Measurements from ENCODE around the gene AKTIP.
"Not testable (repeated sequence)": the region's sequence is repeated elsewhere in the genome, so short reads cannot be mapped to it uniquely, and the experiment has no call there.

Gene AKTIP

GRCh38 chr16:53542283-53542682, 39.3 kb upstream of the AKTIP start:
- Histone ChIP-seq H4K8ac (ENCODE audit: low read length) (no peak overlapping the region), H3K4me3 (ENCODE audit: insufficient read depth in 1 of 2, low read depth in 1 of 2, low read length in 2 of 2) (no peak overlapping the region), H3K27me3 (ENCODE audit: control insufficient read depth in 1 of 2, insufficient read depth in 1 of 2, low read length in 2 of 2) (peaks cover 0 to 15% of the 10 kb centered on the region in 2 experiments), H3K18ac (ENCODE audit: low read depth in 1 of 2, low read length in 2 of 2) (no peak overlapping the region), H3K4me1 (ENCODE audit: control insufficient read depth, insufficient read depth, low read depth, low read length) (peaks cover 2% of the 10 kb centered on the region), H2AFZ (ENCODE audit: low read depth, low read length) (no peak overlapping the region), H3K9me3 (ENCODE audit: control insufficient read depth, low read length) (no peaks in the 10 kb centered on the region), H3K9ac (ENCODE audit: low read length) (no peak overlapping the region), H3K36me3 (ENCODE audit: control insufficient read depth in 1 of 2, insufficient read depth in 2 of 2, low read depth in 1 of 2, low read length in 2 of 2) (no peaks in the 10 kb centered on the region), H3K27ac (ENCODE audit: low read length, poor library complexity, severe bottlenecking) (no peak overlapping the region), H2BK15ac (ENCODE audit: low read depth, poor library complexity, severe bottlenecking) (no peak overlapping the region), H3K23ac (ENCODE audit: low read length in 2 of 2) (no peak overlapping the region), H2AK5ac (ENCODE audit: low read length, severe bottlenecking) (no peak overlapping the region), H3K4me2 (ENCODE audit: low read length, poor library complexity, severe bottlenecking) (no peak overlapping the region), H2BK12ac (ENCODE audit: low read length in 2 of 2) (no peak overlapping the region), H2BK120ac (ENCODE audit: low read depth, low read length) (no peak overlapping the region), H3K4ac (ENCODE audit: low read depth in 1 of 2, low read length in 2 of 2) (no peak overlapping the region), H4K91ac (ENCODE audit: low read length) (no peak overlapping the region), H3K14ac (ENCODE audit: low read length in 2 of 2) (no peak overlapping the region), H2BK5ac (ENCODE audit: low read depth, low read length, poor library complexity, severe bottlenecking) (no peak overlapping the region), H3K79me1 (replicated peaks; ENCODE audit: low read length, poor library complexity, severe bottlenecking) (no peaks in the 10 kb centered on the region)
- no peak for DNase-seq
- WGBS, result 71% methylated on average over 21 of the region's 21 CpGs

GRCh38 chr16:53541326-53541725, 38.3 kb upstream of the AKTIP start:
- no peak for DNase-seq
- no peak overlapping the region for H3K14ac ChIP-seq (ENCODE audit: low read length in 2 of 2)
- H2AK5ac ChIP-seq (ENCODE audit: low read length, severe bottlenecking), result no peak overlapping the region
- H3K79me1 ChIP-seq (replicated peaks; ENCODE audit: low read length, poor library complexity, severe bottlenecking), result no peaks in the 10 kb centered on the region
- no peak overlapping the region for H3K4ac ChIP-seq (ENCODE audit: low read depth in 1 of 2, low read length in 2 of 2)
- no peaks in the 10 kb centered on the region for H3K36me3 ChIP-seq (ENCODE audit: control insufficient read depth in 1 of 2, insufficient read depth in 2 of 2, low read depth in 1 of 2, low read length in 2 of 2)
- no peak overlapping the region for H3K4me3 ChIP-seq (ENCODE audit: insufficient read depth in 1 of 2, low read depth in 1 of 2, low read length in 2 of 2)
- H2BK15ac ChIP-seq (ENCODE audit: low read depth, poor library complexity, severe bottlenecking), result no peak overlapping the region
- H2AFZ ChIP-seq (ENCODE audit: low read depth, low read length), result no peak overlapping the region
- H2BK120ac ChIP-seq (ENCODE audit: low read depth, low read length), result no peak overlapping the region
- no peak overlapping the region for H3K27ac ChIP-seq (ENCODE audit: low read length, poor library complexity, severe bottlenecking)
- no peak overlapping the region for H3K18ac ChIP-seq (ENCODE audit: low read depth in 1 of 2, low read length in 2 of 2)
- no peak overlapping the region for H2BK5ac ChIP-seq (ENCODE audit: low read depth, low read length, poor library complexity, severe bottlenecking)
- no peak overlapping the region for H3K9ac ChIP-seq (ENCODE audit: low read length)
- H4K8ac ChIP-seq (ENCODE audit: low read length), result no peak overlapping the region
- no peaks in the 10 kb centered on the region for H3K4me1 ChIP-seq (ENCODE audit: control insufficient read depth, insufficient read depth, low read depth, low read length)
- H3K27me3 ChIP-seq (ENCODE audit: control insufficient read depth in 1 of 2, insufficient read depth in 1 of 2, low read length in 2 of 2), result peaks cover 0 to 13% of the 10 kb centered on the region in 2 experiments
- H2BK12ac ChIP-seq (ENCODE audit: low read length in 2 of 2), result no peak overlapping the region
- H3K4me2 ChIP-seq (ENCODE audit: low read length, poor library complexity, severe bottlenecking), result no peak overlapping the region
- 91% methylated on average over 9 of the region's 9 CpGs for WGBS
- no peak overlapping the region for H3K23ac ChIP-seq (ENCODE audit: low read length in 2 of 2)
- no peaks in the 10 kb centered on the region for H3K9me3 ChIP-seq (ENCODE audit: control insufficient read depth, low read length)
- H4K91ac ChIP-seq (ENCODE audit: low read length), result no peak overlapping the region

- H3K9me3 ChIP-seq (ENCODE audit: control insufficient read depth, low read length); H3K18ac ChIP-seq (ENCODE audit: low read depth in 1 of 2, low read length in 2 of 2); H2AFZ ChIP-seq (ENCODE audit: low read depth, low read length); H3K4ac ChIP-seq (ENCODE audit: low read depth in 1 of 2, low read length in 2 of 2); H4K8ac ChIP-seq (ENCODE audit: low read length); H3K79me1 ChIP-seq (replicated peaks; ENCODE audit: low read length, poor library complexity, severe bottlenecking); H3K4me1 ChIP-seq (ENCODE audit: control insufficient read depth, insufficient read depth, low read depth, low read length); H4K91ac ChIP-seq (ENCODE audit: low read length); H2BK5ac ChIP-seq (ENCODE audit: low read depth, low read length, poor library complexity, severe bottlenecking); H3K36me3 ChIP-seq (ENCODE audit: control insufficient read depth in 1 of 2, insufficient read depth in 2 of 2, low read depth in 1 of 2, low read length in 2 of 2); H2BK120ac ChIP-seq (ENCODE audit: low read depth, low read length); H2BK12ac ChIP-seq (ENCODE audit: low read length in 2 of 2); H3K14ac ChIP-seq (ENCODE audit: low read length in 2 of 2); H3K4me3 ChIP-seq (ENCODE audit: insufficient read depth in 1 of 2, low read depth in 1 of 2, low read length in 2 of 2); H3K9ac ChIP-seq (ENCODE audit: low read length); DNase-seq; H3K4me2 ChIP-seq (ENCODE audit: low read length, poor library complexity, severe bottlenecking); H2AK5ac ChIP-seq (ENCODE audit: low read length, severe bottlenecking); H2BK15ac ChIP-seq (ENCODE audit: low read depth, poor library complexity, severe bottlenecking); H3K27ac ChIP-seq (ENCODE audit: low read length, poor library complexity, severe bottlenecking); H3K23ac ChIP-seq (ENCODE audit: low read length in 2 of 2): not testable (repeated sequence)
- WGBS, result 96% methylated on average over 6 of the region's 13 CpGs
- H3K27me3 ChIP-seq (ENCODE audit: control insufficient read depth in 1 of 2, insufficient read depth in 1 of 2, low read length in 2 of 2), result peaks cover 0 to 13% of the 10 kb centered on the region in 2 experiments
These were observed 37.0 kb upstream of the AKTIP start for GRCh38 chr16:53539759-53540718.

GRCh38 chr16:53539346-53539745, 36.3 kb upstream of the AKTIP start:
- not testable (repeated sequence) for H3K18ac ChIP-seq (ENCODE audit: low read depth in 1 of 2, low read length in 2 of 2); H3K9me3 ChIP-seq (ENCODE audit: control insufficient read depth, low read length); H2BK12ac ChIP-seq (ENCODE audit: low read length in 2 of 2); H3K23ac ChIP-seq (ENCODE audit: low read length in 2 of 2); H2AK5ac ChIP-seq (ENCODE audit: low read length, severe bottlenecking); H3K79me1 ChIP-seq (replicated peaks; ENCODE audit: low read length, poor library complexity, severe bottlenecking); H2AFZ ChIP-seq (ENCODE audit: low read depth, low read length); H3K4me2 ChIP-seq (ENCODE audit: low read length, poor library complexity, severe bottlenecking); H3K36me3 ChIP-seq (ENCODE audit: control insufficient read depth in 1 of 2, insufficient read depth in 2 of 2, low read depth in 1 of 2, low read length in 2 of 2); H3K4me3 ChIP-seq (ENCODE audit: insufficient read depth in 1 of 2, low read depth in 1 of 2, low read length in 2 of 2); DNase-seq; H2BK5ac ChIP-seq (ENCODE audit: low read depth, low read length, poor library complexity, severe bottlenecking); H3K14ac ChIP-seq (ENCODE audit: low read length in 2 of 2); H2BK15ac ChIP-seq (ENCODE audit: low read depth, poor library complexity, severe bottlenecking); H4K91ac ChIP-seq (ENCODE audit: low read length); H4K8ac ChIP-seq (ENCODE audit: low read length); H2BK120ac ChIP-seq (ENCODE audit: low read depth, low read length); H3K4ac ChIP-seq (ENCODE audit: low read depth in 1 of 2, low read length in 2 of 2); H3K4me1 ChIP-seq (ENCODE audit: control insufficient read depth, insufficient read depth, low read depth, low read length); H3K27ac ChIP-seq (ENCODE audit: low read length, poor library complexity, severe bottlenecking); H3K9ac ChIP-seq (ENCODE audit: low read length)
- WGBS, result 95% methylated on average over 14 of the region's 27 CpGs
- H3K27me3 ChIP-seq (ENCODE audit: control insufficient read depth in 1 of 2, insufficient read depth in 1 of 2, low read length in 2 of 2), result peaks cover 0 to 13% of the 10 kb centered on the region in 2 experiments

All from mesenchymal stem cell (in vitro differentiated cells and primary cell).